HCT116 (cell line): ENCODE measurements around the gene TNFRSF12A. TPM values are rescaled to one million over a fixed set of nuclear protein-coding genes. Genes with fewer than 3 reads are reported as not detected.

Experiments used
- ATAC-seq: fragments of 200-7000 bp; cut with Tn5 transposase; 2 replicates; pipeline ENCODE4 v1.9.1; 2020; ENCODE audit warnings: mild to moderate bottlenecking, moderate library complexity
- BruUV-seq: library from RNA; stranded (reverse); fragments of 400-500 nt; replicated peaks from 2 replicates; lab custom pipeline; 2021; lab: Mats Ljungman, UMichigan
- CTCF ChIA-PET: fragments of 300-600 bp; sonication (Branson Sonifier 250); formaldehyde crosslinking; loops from one replicate; lab custom pipeline; 2021; ENCODE audit warnings: antibody characterized with exemption; lab: Charles Lee
- POLR2A ChIA-PET: fragments of 300-600, 350-600 bp; sonication (Branson Sonifier 250); formaldehyde crosslinking; loops from one replicate; lab custom pipeline; 2021; ENCODE audit warnings: antibody characterized with exemption; lab: Charles Lee
- RAD21 ChIA-PET, 2 experiments: fragments of 300-600 bp; sonication (Branson Sonifier 250); formaldehyde crosslinking; loops; one replicate each; lab custom pipeline; 2023; ENCODE audit warnings: low total read pairs in 2 of 2; ENCODE audit not compliant: uncharacterized antibody in 2 of 2, unreplicated experiment in 2 of 2, low non-redundant PET in 1 of 2; lab: Charles Lee
- DNase-seq: peaks from one replicate; pipeline ENCODE4 v3.0.0-alpha.2; 2010; ENCODE audit warnings: low read depth, low spot score
- H2AFZ ChIP-seq: fragments of 200-600 bp; shearing (Covaris generic), sonication (generic); 2 replicates; pipeline ENCODE4 v1.6.1; 2017; ENCODE audit warnings: low read depth, mixed run types, mixed read lengths, antibody characterized with exemption, low read length; ENCODE audit not compliant: poor library complexity, severe bottlenecking
- H3K27ac ChIP-seq: 2 replicates; pipeline ENCODE4 v1.5.1; 2012; ENCODE audit warnings: low read depth, low read length
- H3K27me3 ChIP-seq: fragments of 200-600 bp; sonication (generic); 2 replicates; pipeline ENCODE4 v1.6.1; 2016; ENCODE audit warnings: mixed run types, low read length, mixed read lengths; ENCODE audit not compliant: insufficient read depth
- H3K36me3 ChIP-seq, 2 experiments: fragments of 200-500 bp in 1 of 2; fragments of 200-600 bp in 1 of 2; sonication (Bioruptor generic) in 1 of 2; sonication (generic) in 1 of 2; 2 replicates each; pipeline versions ENCODE4 v1.5.1 to v1.6.1; 2014 to 2016; ENCODE audit warnings: low read length in 2 of 2, inconsistent platforms in 1 of 2, mixed read lengths in 1 of 2, mixed run types in 1 of 2; ENCODE audit not compliant: insufficient read depth in 2 of 2, control insufficient read depth in 1 of 2
- H3K4me1 ChIP-seq, 2 experiments: fragments of 200-600 bp in 1 of 2; sonication (generic) in 1 of 2; 2 replicates each; pipeline versions ENCODE4 v1.5.1 to v1.6.1; 2012 to 2017; ENCODE audit warnings: low read length in 2 of 2, inconsistent platforms in 1 of 2, mild to moderate bottlenecking in 1 of 2, mixed read lengths in 1 of 2, mixed run types in 1 of 2, moderate library complexity in 1 of 2; ENCODE audit not compliant: insufficient read depth in 2 of 2, control insufficient read depth in 1 of 2
- H3K4me2 ChIP-seq: fragments of 200-600 bp; sonication (generic); 2 replicates; pipeline ENCODE4 v1.6.1; 2017; ENCODE audit warnings: mixed run types, low read length, mixed read lengths
- H3K4me3 ChIP-seq, 2 experiments: fragments of 200-600 bp in 1 of 2; sonication (generic) in 1 of 2; replicated peaks in 1 of 2; 2 replicates each; pipeline ENCODE4 v1.5.1; 2011 to 2016; ENCODE audit warnings: low read length in 2 of 2, control low read depth in 1 of 2, low read depth in 1 of 2, mild to moderate bottlenecking in 1 of 2, mixed read lengths in 1 of 2, mixed run types in 1 of 2
- H3K79me2 ChIP-seq: fragments of 200-600 bp; sonication (generic); 2 replicates; pipeline ENCODE4 v1.6.1; 2017; ENCODE audit warnings: mild to moderate bottlenecking, mixed run types, low read length, moderate library complexity, mixed read lengths; ENCODE audit not compliant: insufficient read depth
- H3K9ac ChIP-seq: fragments of 200-600 bp; sonication (generic); 2 replicates; pipeline ENCODE4 v1.6.1; 2016; ENCODE audit warnings: low read length, mixed read lengths
- H3K9me2 ChIP-seq: fragments of 200-600 bp; sonication (generic), shearing (Covaris generic); 2 replicates; pipeline ENCODE4 v1.6.1; 2017; ENCODE audit warnings: mixed run types, mild to moderate bottlenecking, moderate library complexity; ENCODE audit not compliant: insufficient read depth
- H3K9me3 ChIP-seq, 2 experiments: fragments of 200-500 bp in 1 of 2; fragments of 200-600 bp in 1 of 2; sonication (Bioruptor generic) in 1 of 2; sonication (generic) in 1 of 2; 2 replicates each; pipeline ENCODE4 v1.6.1; 2014 to 2017; ENCODE audit warnings: low read length in 2 of 2, mixed read lengths in 2 of 2, inconsistent platforms in 1 of 2, low read depth in 1 of 2, mild to moderate bottlenecking in 1 of 2, mixed run types in 1 of 2, moderate library complexity in 1 of 2; ENCODE audit not compliant: control insufficient read depth in 1 of 2, insufficient read depth in 1 of 2
- H4K20me1 ChIP-seq: fragments of 200-600 bp; sonication (generic), shearing (Covaris generic); 2 replicates; pipeline ENCODE4 v1.6.1; 2017; ENCODE audit warnings: mixed run types, mild to moderate bottlenecking, moderate library complexity; ENCODE audit not compliant: insufficient read depth
- CEBPB ChIP-seq: IDR thresholded peaks from 2 replicates; pipeline ENCODE4 v1.6.1; 2012; ENCODE audit warnings: low read depth
- CTCF ChIP-seq, 3 experiments: fragments of 200-600 bp in 1 of 3; sonication (generic) in 1 of 3; IDR thresholded peaks in 2 of 3; conservative IDR thresholded peaks in 1 of 3; 2 replicates each; pipeline ENCODE4 v1.5.1; 2012 to 2017; ENCODE audit warnings: low read depth in 2 of 3, low read length in 2 of 3, antibody characterized with exemption in 1 of 3, borderline replicate concordance in 1 of 3, control low read depth in 1 of 3, mild to moderate bottlenecking in 1 of 3, mixed read lengths in 1 of 3, mixed run types in 1 of 3, moderate library complexity in 1 of 3; ENCODE audit not compliant: insufficient read depth in 1 of 3
- EGR1 ChIP-seq: IDR thresholded peaks from 2 replicates; pipeline ENCODE4 v1.6.1; 2012; ENCODE audit warnings: low read depth
- EZH2 ChIP-seq: fragments of 200-600 bp; sonication (generic); IDR thresholded peaks from 2 replicates; pipeline ENCODE4 v1.6.1; 2017; ENCODE audit warnings: antibody characterized with exemption, mixed run types
- JUND ChIP-seq: IDR thresholded peaks from 2 replicates; pipeline ENCODE4 v1.6.1; 2012
- MAX ChIP-seq: IDR thresholded peaks from 2 replicates; pipeline ENCODE4 v1.6.1; 2012
- POLR2A ChIP-seq: IDR thresholded peaks from 2 replicates; pipeline ENCODE4 v1.7.0; 2011; ENCODE audit warnings: borderline replicate concordance; ENCODE audit not compliant: insufficient read depth, insufficient read length; ENCODE audit errors: extremely low read depth
- POLR2AphosphoS5 ChIP-seq: IDR thresholded peaks from 2 replicates; pipeline ENCODE4 v1.6.1; 2011; ENCODE audit warnings: mild to moderate bottlenecking, low read depth, low read length, moderate library complexity
- REST ChIP-seq: IDR thresholded peaks from 2 replicates; pipeline ENCODE4 v1.6.1; 2012; ENCODE audit warnings: low read depth
- SIN3A ChIP-seq: IDR thresholded peaks from 2 replicates; pipeline ENCODE4 v1.6.1; 2012; ENCODE audit warnings: low read depth
- YY1 ChIP-seq: IDR thresholded peaks from 2 replicates; pipeline ENCODE4 v1.6.1; 2011; ENCODE audit warnings: low read length, low read depth, moderate library complexity, mild to moderate bottlenecking; ENCODE audit not compliant: insufficient replicate concordance; ENCODE audit errors: extremely low read depth
- ZBTB33 ChIP-seq: IDR thresholded peaks from 2 replicates; pipeline ENCODE4 v1.6.1; 2011; ENCODE audit warnings: mild to moderate bottlenecking, low read length, moderate library complexity; ENCODE audit not compliant: insufficient replicate concordance; ENCODE audit errors: extremely low read depth
- ZFX ChIP-seq: fragments of 450-650 bp; IDR thresholded peaks from 2 replicates; pipeline ENCODE4 v1.6.1; 2017
- intact Hi-C: fragments of 100-400 bp; cut with micrococcal nuclease; formaldehyde crosslinking; loops from 2 replicates; pipeline ENCODE4 v1.10.0; 2022
- total RNA-seq: library from RNA; stranded (reverse); gene quantifications from one replicate; pipeline ENCODE4 v1.2.1, GENCODE V29; 2021; ENCODE audit not compliant: unreplicated experiment

Gene TNFRSF12A
- total RNA-seq, 1 experiment from 2014 or later: 188 TPM

- ATAC-seq (peak; percentile 80), DNase-seq (peak; percentile 56)
- ChIA-PET CTCF (interaction anchor here (1.0 to 1.4 kb wide), 3 partner anchors 17 to 51 kb away, joined by 3 to 4 read pairs (median 3); partner anchors contain the start of gene KREMEN2), POLR2A (interaction anchor here (0.7 to 2.8 kb wide), 8 partner anchors 8 to 75 kb away, joined by 3 to 11 read pairs (median 4); partner anchors contain the start of genes HCFC1R1, KREMEN2, THOC6 and TNFRSF12A), RAD21 (no interaction called here)
- H3K9me3 ChIP-seq: no peaks in the 10 kb centered on the region
- H3K9me2 ChIP-seq: no peaks in the 10 kb centered on the region
- peaks cover 24 to 44% of the 10 kb centered on the region in 2 experiments for H3K4me1 ChIP-seq
- BruUV-seq: TSS peak; percentile 89
- H3K27me3 ChIP-seq: no peaks in the 10 kb centered on the region
- no peaks in the 10 kb centered on the region; the same call in 1 of the 2 replicates for H4K20me1 ChIP-seq
- no peak within 1 kb of the TSS for H2AFZ ChIP-seq
- H3K9ac ChIP-seq: peak within 1 kb of the TSS; percentile 99
- H3K4me3 ChIP-seq: peak within 1 kb of the TSS; percentile 89 to 99
- H3K4me2 ChIP-seq: peak within 1 kb of the TSS; percentile 86
- TF ChIP-seq CEBPB: no peak
- no peak for TF ChIP-seq ZBTB33
- no peak for TF ChIP-seq JUND
- TF ChIP-seq EZH2: no peak
- TF ChIP-seq SIN3A: peak; percentile 58
- peak; percentile 93 for TF ChIP-seq POLR2AphosphoS5
- TF ChIP-seq POLR2A: peak; percentile 95
- peak; percentile 92 for TF ChIP-seq ZFX
- TF ChIP-seq MAX: peak; percentile 53; the same call in 1 of the 2 replicates
- TF ChIP-seq EGR1: peak; percentile 98
- TF ChIP-seq REST: no peak
- TF ChIP-seq CTCF (IDR thresholded peaks at IDR 0.05 in 2 of 3, conservative IDR thresholded peaks at IDR 0.05 in 1 of 3; ENCODE audit: borderline replicate concordance in 1 of 3, insufficient read depth in 1 of 3, low read depth in 2 of 3, low read length in 2 of 3): no peak
- TF ChIP-seq YY1: peak; percentile 3
- peaks cover 43% of the 10 kb centered on the region for H3K79me2 ChIP-seq
- peak within 1 kb of the TSS; percentile 93 for H3K27ac ChIP-seq
- peaks cover 0 to 25% of the 10 kb centered on the region in 2 experiments; a peak in 2 of 4 replicates for H3K36me3 ChIP-seq
- intact Hi-C loops: loop anchor here (5.0 kb wide), 1 partner anchor 42 kb away; the partner anchor contains the start of genes HCFC1R1, THOC6 and TNFRSF12A
Observed at GRCh38 chr16:2980227-2981176, 39.7 kb upstream of the TNFRSF12A start, which contains the start of gene PKMYT1. PKMYT1 (minus strand) TSS chr16:2980446; CDS start chr16:2979657, 789 bp downstream.
